K562 (cell line): ENCODE results near the gene CCR6.

Source experiments
- EZH2 ChIP-seq: IDR thresholded peaks from 2 replicates; pipeline ENCODE4 v1.6.1; 2012; ENCODE audit warnings: low read depth, mild to moderate bottlenecking, inconsistent platforms, low read length, borderline replicate concordance
- L3MBTL2 ChIP-seq: fragments of 450-650 bp; IDR thresholded peaks from 2 replicates; pipeline ENCODE4 v1.6.1; 2016; ENCODE audit warnings: mild to moderate bottlenecking, moderate library complexity
- SP2 ChIP-seq: IDR thresholded peaks from 2 replicates; pipeline ENCODE4 v1.6.1; 2011; ENCODE audit warnings: mild to moderate bottlenecking, low read depth, low read length, moderate library complexity; ENCODE audit not compliant: poor library complexity, severe bottlenecking; ENCODE audit errors: extremely low read depth

- no peak for TF ChIP-seq L3MBTL2
- no peak for TF ChIP-seq EZH2
- TF ChIP-seq SP2, result no peak
These were observed 31.1 kb upstream of the CCR6 start for GRCh38 chr6:167091805-167092107.
